Measurements from ENCODE around the gene LTC4S. TPM values are rescaled to one million over a fixed set of nuclear protein-coding genes. Genes with fewer than 3 reads are reported as not detected.

Gene LTC4S
- total RNA-seq, 1 experiment from 2014 or later = 3.7 TPM

DNA sequence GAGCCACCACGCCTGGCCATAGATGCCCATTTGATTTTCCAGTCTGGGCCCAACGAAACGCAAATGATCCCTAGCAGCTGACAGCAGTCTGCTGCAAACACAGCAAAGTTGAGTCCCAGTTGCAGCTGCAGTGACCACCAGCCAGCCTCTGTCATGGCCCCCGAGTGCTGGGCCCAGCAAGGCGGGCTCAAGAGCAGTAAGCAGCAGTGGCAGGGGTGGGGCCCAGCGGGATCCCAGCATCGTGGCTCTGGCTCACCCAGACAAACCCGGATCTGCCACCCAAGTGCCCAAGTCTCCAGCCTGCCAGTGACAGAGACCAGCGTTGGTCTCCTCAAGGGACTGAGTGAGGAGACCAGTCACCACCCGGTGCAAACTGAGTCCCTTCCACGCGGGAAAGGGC, 6.9 kb upstream of the LTC4S start:
- Histone ChIP-seq H3K4me1 (ENCODE audit: insufficient read depth, low read length) (no peaks in the 10 kb centered on the region), H3K23me2 (ENCODE audit: insufficient read length, low read depth, low read length, poor library complexity, severe bottlenecking) (no peaks in the 10 kb centered on the region), H2AK5ac (ENCODE audit: insufficient read length, low read length) (no peak overlapping the region), H4K91ac (ENCODE audit: insufficient read length, low read depth, low read length) (no peak overlapping the region), H3K14ac (ENCODE audit: insufficient read depth, low read length) (no peak overlapping the region), H3K23ac (ENCODE audit: insufficient read length, low read depth, low read length) (no peak overlapping the region), H3K79me2 (ENCODE audit: insufficient read depth, low read length) (no peaks in the 10 kb centered on the region), H4K5ac (ENCODE audit: insufficient read length, low read depth, low read length) (no peak overlapping the region), H3K56ac (ENCODE audit: insufficient read length, low read depth, low read length) (no peak overlapping the region), H3K79me1 (ENCODE audit: insufficient read depth, low read depth, low read length, poor library complexity, severe bottlenecking) (no peaks in the 10 kb centered on the region), H2AFZ (ENCODE audit: low read length) (no peak overlapping the region), H3K18ac (ENCODE audit: insufficient read length, low read depth, low read length) (no peak overlapping the region), H3K9ac (ENCODE audit: extremely low read depth, insufficient read length, low read length) (no peak overlapping the region), H3K27ac (ENCODE audit: insufficient read length, low read depth, low read length) (no peak overlapping the region), H4K8ac (replicated peaks; ENCODE audit: insufficient read length, low read depth, low read length) (no peak overlapping the region), H3K4me2 (ENCODE audit: insufficient read depth, insufficient read length, low read length) (no peak overlapping the region), H2BK15ac (ENCODE audit: low read depth, low read length) (no peak overlapping the region), H2BK5ac (ENCODE audit: insufficient read length, low read length) (no peak overlapping the region), H2BK120ac (ENCODE audit: low read depth, low read length, poor library complexity, severe bottlenecking) (no peak overlapping the region), H2BK12ac (ENCODE audit: insufficient read length, low read depth, low read length) (no peak overlapping the region), H3K27me3 (ENCODE audit: insufficient read depth, low read length) (no peaks in the 10 kb centered on the region), H3K9me3 (ENCODE audit: control insufficient read depth, low read depth, low read length) (no peaks in the 10 kb centered on the region), H3T11ph (ENCODE audit: low read length) (no peak overlapping the region), H3K4ac (ENCODE audit: low read depth, low read length) (no peak overlapping the region), H2BK20ac (ENCODE audit: low read depth, low read length, poor library complexity, severe bottlenecking) (no peak overlapping the region), H4K20me1 (ENCODE audit: control insufficient read depth, insufficient read depth, insufficient read length) (no peaks in the 10 kb centered on the region)
- DNase-seq = peak; percentile 30
- TF ChIP-seq, protein P1, sequence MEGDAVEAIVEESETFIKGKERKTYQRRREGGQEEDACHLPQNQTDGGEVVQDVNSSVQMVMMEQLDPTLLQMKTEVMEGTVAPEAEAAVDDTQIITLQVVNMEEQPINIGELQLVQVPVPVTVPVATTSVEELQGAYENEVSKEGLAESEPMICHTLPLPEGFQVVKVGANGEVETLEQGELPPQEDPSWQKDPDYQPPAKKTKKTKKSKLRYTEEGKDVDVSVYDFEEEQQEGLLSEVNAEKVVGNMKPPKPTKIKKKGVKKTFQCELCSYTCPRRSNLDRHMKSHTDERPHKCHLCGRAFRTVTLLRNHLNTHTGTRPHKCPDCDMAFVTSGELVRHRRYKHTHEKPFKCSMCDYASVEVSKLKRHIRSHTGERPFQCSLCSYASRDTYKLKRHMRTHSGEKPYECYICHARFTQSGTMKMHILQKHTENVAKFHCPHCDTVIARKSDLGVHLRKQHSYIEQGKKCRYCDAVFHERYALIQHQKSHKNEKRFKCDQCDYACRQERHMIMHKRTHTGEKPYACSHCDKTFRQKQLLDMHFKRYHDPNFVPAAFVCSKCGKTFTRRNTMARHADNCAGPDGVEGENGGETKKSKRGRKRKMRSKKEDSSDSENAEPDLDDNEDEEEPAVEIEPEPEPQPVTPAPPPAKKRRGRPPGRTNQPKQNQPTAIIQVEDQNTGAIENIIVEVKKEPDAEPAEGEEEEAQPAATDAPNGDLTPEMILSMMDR (conservative IDR thresholded peaks at IDR 0.05) = no peak
- H3K36me3 Mint-ChIP-seq (ENCODE audit: insufficient read depth in 1 of 3, low read depth in 3 of 3) = peaks cover 2 to 4% (median 4%) of the 10 kb centered on the region in 3 experiments; a peak in 4 of 7 replicates
- H3K4me3 Mint-ChIP-seq = no peak overlapping the region
- H3K27ac Mint-ChIP-seq = no peak overlapping the region
- no CpG with 5 or more reads among the region's 12 CpGs for WGBS (ENCODE audit: extremely low coverage, insufficient read length, low lambda C conversion rate)
- peaks cover 3 to 4% of the 10 kb centered on the region in 2 experiments for H3K9me3 Mint-ChIP-seq
- H3K27me3 Mint-ChIP-seq (ENCODE audit: low read depth) = peaks cover 8% of the 10 kb centered on the region
- no peaks in the 10 kb centered on the region for H3K4me1 Mint-ChIP-seq

Data from H9 (cell line).